H1 (cell line): ENCODE data around the gene RGS13.

Experiments
- BRCA1 ChIP-seq: IDR thresholded peaks from 2 replicates; pipeline ENCODE4 v1.6.1; 2012; ENCODE audit warnings: low read depth, low read length, improper control_type of control experiment
- FOSL1 ChIP-seq: IDR thresholded peaks from 2 replicates; pipeline ENCODE4 v1.6.1; 2011; ENCODE audit warnings: mild to moderate bottlenecking, low read depth, low read length, moderate library complexity; ENCODE audit not compliant: insufficient read depth
- NRF1 ChIP-seq: IDR thresholded peaks from 2 replicates; pipeline ENCODE4 v1.6.1; 2011; ENCODE audit warnings: mild to moderate bottlenecking, low read depth, low read length, improper control_type of control experiment

DNA sequence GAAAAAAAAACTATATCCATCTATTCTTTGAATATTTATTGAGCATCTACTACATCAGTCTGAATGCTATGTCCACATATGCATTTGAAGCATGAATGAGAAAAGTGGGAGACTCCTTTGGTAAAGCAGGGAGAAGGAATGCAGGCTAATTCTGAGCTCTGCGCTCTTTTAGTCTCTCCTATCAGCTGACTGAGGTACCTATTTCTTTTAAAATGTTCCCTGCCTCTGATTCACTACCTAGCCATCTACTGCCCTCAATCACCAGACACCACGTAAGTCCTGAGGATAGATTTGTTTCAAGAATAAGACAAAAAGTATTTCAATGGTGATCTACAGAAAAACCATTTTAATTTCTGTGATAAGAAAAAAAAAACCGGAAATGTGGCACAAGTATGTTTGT lies 3.8 kb upstream of the RGS13 start:
- no peak for TF ChIP-seq NRF1
- no peak for TF ChIP-seq FOSL1
- TF ChIP-seq BRCA1: no peak
